Kidney (tissue), 14 donors: ENCODE data around the gene GALNT7. TPM values are rescaled to one million over a fixed set of nuclear protein-coding genes. Genes with fewer than 3 reads are reported as not detected.

Experiments used
- DNase-seq, 5 donors: peaks; one replicate each; pipeline ENCODE4 v3.0.0-alpha.2; 2013 to 2020
- FAIRE-seq: peaks from 2 replicates; lab custom pipeline; 2012; peaks lifted over from hg19 to GRCh38; lab: Jason Lieb, UNC
- H3K27ac ChIP-seq, 2 donors: one replicate each; pipeline ENCODE4 v1.7.0; 2013; ENCODE audit warnings: low read depth in 2 of 2, low read length in 2 of 2, inconsistent platforms in 1 of 2
- H3K27me3 ChIP-seq: one replicate; pipeline ENCODE4 v1.7.1; 2013; ENCODE audit warnings: low read length, inconsistent platforms; ENCODE audit not compliant: control insufficient read depth, insufficient read depth
- H3K36me3 ChIP-seq, 3 donors: one replicate each; pipeline versions ENCODE4 v1.7.0 to v1.7.1; 2013; ENCODE audit warnings: low read length in 3 of 3, control low read depth in 1 of 3, inconsistent platforms in 1 of 3; ENCODE audit not compliant: insufficient read depth in 3 of 3, control insufficient read depth in 2 of 3
- H3K4me1 ChIP-seq, 3 donors: one replicate each; pipeline versions ENCODE4 v1.7.0 to v1.7.1; 2013; ENCODE audit warnings: low read length in 3 of 3, inconsistent platforms in 1 of 3, low read depth in 1 of 3; ENCODE audit not compliant: control insufficient read depth in 2 of 3, insufficient read depth in 2 of 3
- H3K4me3 ChIP-seq, 3 donors: one replicate each; pipeline versions ENCODE4 v1.7.0 to v1.8.1; 2013; ENCODE audit warnings: low read length in 3 of 3, control low read depth in 1 of 3, inconsistent platforms in 1 of 3
- H3K9ac ChIP-seq, 3 donors: one replicate each; pipeline versions ENCODE4 v1.7.0 to v1.7.1; 2013; ENCODE audit warnings: low read length in 3 of 3, control low read depth in 1 of 3, inconsistent platforms in 1 of 3
- H3K9me3 ChIP-seq, 3 donors: one replicate each; pipeline versions ENCODE4 v1.7.0 to v1.7.1; 2013; ENCODE audit warnings: low read length in 3 of 3, control low read depth in 1 of 3, inconsistent platforms in 1 of 3; ENCODE audit not compliant: control insufficient read depth in 2 of 3, insufficient read depth in 1 of 3
- CTCF ChIP-seq: IDR thresholded peaks from 3 replicates; pipeline ENCODE4 v1.5.1; 2012; ENCODE audit warnings: mild to moderate bottlenecking, moderate library complexity, borderline replicate concordance; ENCODE audit not compliant: insufficient read depth; ENCODE audit errors: extremely low read depth
- intact Hi-C: fragments of 100-400 bp; cut with DNase I; formaldehyde crosslinking; loops from one replicate; pipeline ENCODE4 v1.11.1; 2022
- polyA plus RNA-seq: library from polyadenylated mRNA; stranded (reverse); fragments of 350-450 nt; fragmentation: Illumina TruSeq; extraction: RNeasy Lipid Tissue Mini Kit (QIAGEN cat#74804); gene quantifications from one replicate; pipeline ENCODE4 v1.2.3, GENCODE V29; 2014; ENCODE audit warnings: low read depth, low replicate concordance; ENCODE audit not compliant: insufficient read depth
- total RNA-seq: library from RNA; stranded (reverse); fragmentation: NEBNext Ultra II Directional; extraction: Animal tissue kit (Norgen Biotek cat#: 25700); gene quantifications from one replicate; pipeline ENCODE4 v1.2.1, GENCODE V29; 2021
- donor health status: control.
- donor health status: control.
- donor health status: control.
- donor health status: control.
- donor health status: control.
- donor health status: DM: yes; HTN: yes; CAD: no.
- donor health status: Normal renal cell carcinoma (clear cell type).

GALNT7 gene
- total and polyA plus RNA-seq, 2 donors from 2014 or later = 3.8 to 25.6 TPM

GRCh38 chr4:173169428-173170181 is 994 bp downstream of the GALNT7 start:
- peak overlapping the region; percentile 69 to 91 for H3K27ac ChIP-seq
- peak overlapping the region; percentile 23 to 83 (median 57) for H3K9ac ChIP-seq
- intact Hi-C loops = no loop called here
- peak overlapping the region; percentile 50 to 74 (median 73) for H3K4me3 ChIP-seq
- TF ChIP-seq CTCF = no peak
- DNase-seq (peak; percentile 81 to 92 (median 85)), FAIRE-seq (no peak)
- peaks cover 0 to 7% (median 7%) of the 10 kb centered on the region in 3 donors for H3K4me1 ChIP-seq
- no peaks in the 10 kb centered on the region for H3K27me3 ChIP-seq
- no peaks in the 10 kb centered on the region for H3K9me3 ChIP-seq
- H3K36me3 ChIP-seq = no peaks in the 10 kb centered on the region

DNA sequence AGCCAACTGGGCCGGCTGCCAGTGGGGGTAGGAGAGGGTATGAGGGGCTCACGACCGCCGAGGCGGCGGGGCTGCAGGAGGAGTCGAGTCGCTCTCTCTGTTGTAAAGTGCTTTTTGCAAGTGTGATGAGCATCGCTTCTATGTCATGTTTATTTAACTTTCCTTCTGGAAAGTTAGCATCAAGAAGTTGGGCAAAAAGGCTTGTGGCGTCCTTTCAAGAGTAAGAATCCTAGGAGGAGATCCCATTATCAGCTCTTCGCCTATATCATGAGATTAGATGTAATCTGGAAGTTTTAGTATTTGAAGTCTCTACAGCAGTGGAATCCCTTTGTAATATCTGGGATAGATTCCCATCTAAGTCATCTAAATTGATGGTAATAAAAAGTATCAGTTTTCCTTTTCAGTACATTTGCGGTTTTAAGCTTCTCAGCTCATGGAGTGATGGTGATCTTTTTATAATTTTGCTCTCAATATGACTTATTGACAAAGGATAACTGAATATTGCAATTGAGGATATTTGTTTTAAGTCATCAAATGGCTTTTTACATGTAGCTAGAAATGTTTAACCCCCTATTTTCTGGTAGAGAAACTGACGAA is 1.7 kb downstream of the GALNT7 start:
- Histone ChIP-seq H3K27me3 (no peaks in the 10 kb centered on the region), H3K36me3 (no peaks in the 10 kb centered on the region), H3K9me3 (no peaks in the 10 kb centered on the region), H3K27ac (peak overlapping the region; percentile 69 to 91), H3K4me3 (peak overlapping the region; percentile 50 to 74 (median 73)), H3K4me1 (peaks cover 0 to 7% (median 7%) of the 10 kb centered on the region in 3 donors), H3K9ac (peak overlapping the region; percentile 23 to 83 (median 57))
- no peak for FAIRE-seq
- TF ChIP-seq CTCF = no peak
- intact Hi-C loops = no loop called here
- DNase-seq = no peak

GRCh38 chr4:173171098-173171497 is 2.5 kb downstream of the GALNT7 start:
- DNase-seq (peak in 2 of 5 donors; percentile 10 to 39), FAIRE-seq (no peak)
- Histone ChIP-seq H3K27me3 (no peaks in the 10 kb centered on the region), H3K27ac (no peak overlapping the region), H3K36me3 (no peaks in the 10 kb centered on the region), H3K4me3 (no peak overlapping the region), H3K9ac (no peak overlapping the region), H3K4me1 (peaks cover 0 to 7% (median 7%) of the 10 kb centered on the region in 3 donors), H3K9me3 (no peaks in the 10 kb centered on the region)
- TF ChIP-seq CTCF = no peak
- intact Hi-C loops = no loop called here
